HAP-1 (cell line): ENCODE measurements around the gene RBM19.

Experiments
- DNase-seq, 2 experiments: peaks; one replicate each; pipeline ENCODE4 v3.0.0-alpha.2; 2016 to 2020; ENCODE audit warnings: low spot score in 2 of 2
- H3K27me3 ChIP-seq: fragments of 250-450 bp; sonication (Bioruptor Pico); 2 replicates; pipeline ENCODE4 v1.5.1; 2020; ENCODE audit warnings: low read depth, mild to moderate bottlenecking, moderate library complexity
- H3K36me3 ChIP-seq: fragments of 250-450 bp; sonication (Bioruptor Pico); replicated peaks from 2 replicates; pipeline ENCODE4 v1.5.1; 2020; ENCODE audit warnings: mild to moderate bottlenecking
- H3K4me1 ChIP-seq: fragments of 250-450 bp; sonication (Bioruptor Pico); 2 replicates; pipeline ENCODE4 v1.5.1; 2020; ENCODE audit warnings: mild to moderate bottlenecking
- H3K4me3 ChIP-seq: fragments of 250-450 bp; sonication (Bioruptor Pico); 2 replicates; pipeline ENCODE4 v1.5.1; 2020; ENCODE audit warnings: mild to moderate bottlenecking, moderate library complexity
- H3K9me3 ChIP-seq: fragments of 250-450 bp; sonication (Bioruptor Pico); 2 replicates; pipeline ENCODE4 v1.5.1; 2020; ENCODE audit warnings: mild to moderate bottlenecking, moderate library complexity
- in situ Hi-C: fragments of 300-500 bp; cut with MboI; formaldehyde crosslinking; loops from 3 replicates; pipeline ENCODE4 v1.14.3; 2020; ENCODE audit warnings: low sequenced_read_pairs, inconsistent platforms, mixed read lengths

The RBM19 gene

DNA sequence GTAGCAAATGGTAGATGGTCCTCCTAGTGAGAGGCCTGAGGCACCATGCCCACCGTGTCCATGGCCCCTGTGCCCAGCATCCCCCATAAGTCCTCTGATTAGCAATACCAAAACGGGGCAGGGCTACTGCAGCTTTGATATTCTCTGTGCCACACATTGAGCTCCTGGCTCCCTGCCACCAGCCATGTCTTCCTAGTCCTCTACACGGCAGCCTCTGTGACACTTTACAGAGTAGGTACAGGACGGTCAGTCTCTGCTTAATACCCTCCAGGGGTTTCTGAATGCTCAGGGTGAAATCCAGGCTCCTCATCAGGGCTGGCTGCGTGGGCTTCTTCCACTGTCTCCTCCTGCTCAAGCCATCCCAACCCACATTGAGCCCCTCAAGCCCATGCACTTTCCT, 8.0 kb downstream of the RBM19 start:
- no peak for DNase-seq
- in situ Hi-C loops = no loop called here
- no peaks in the 10 kb centered on the region for H3K4me1 ChIP-seq
- no peaks in the 10 kb centered on the region for H3K9me3 ChIP-seq
- no peak overlapping the region for H3K4me3 ChIP-seq
- H3K27me3 ChIP-seq = no peaks in the 10 kb centered on the region
- peaks cover 50% of the 10 kb centered on the region for H3K36me3 ChIP-seq

DNA sequence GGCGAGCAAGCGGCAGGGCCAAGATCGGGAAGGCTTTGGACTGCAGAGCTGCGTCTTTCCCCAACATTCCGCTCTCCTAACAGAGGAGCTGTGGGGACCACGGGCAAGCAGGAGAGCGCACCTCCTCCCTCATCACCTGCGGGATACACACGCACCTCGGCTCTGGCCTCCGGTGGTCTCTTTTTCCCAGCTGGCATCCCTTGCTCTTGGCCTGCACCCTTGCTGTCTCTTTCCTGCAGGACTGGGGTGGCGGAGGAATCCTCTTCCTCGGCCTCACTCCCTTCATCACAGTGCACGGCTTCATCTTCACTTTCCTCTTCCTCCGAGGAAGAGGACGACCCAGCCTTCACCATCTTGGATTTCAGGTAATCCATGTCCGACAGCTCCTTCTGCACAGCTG, 8.5 kb downstream of the RBM19 start:
- peaks cover 53% of the 10 kb centered on the region for H3K36me3 ChIP-seq
- DNase-seq = no peak
- no peak overlapping the region for H3K4me3 ChIP-seq
- H3K4me1 ChIP-seq = no peaks in the 10 kb centered on the region
- in situ Hi-C loops = no loop called here
- no peaks in the 10 kb centered on the region for H3K27me3 ChIP-seq
- no peaks in the 10 kb centered on the region for H3K9me3 ChIP-seq

DNA sequence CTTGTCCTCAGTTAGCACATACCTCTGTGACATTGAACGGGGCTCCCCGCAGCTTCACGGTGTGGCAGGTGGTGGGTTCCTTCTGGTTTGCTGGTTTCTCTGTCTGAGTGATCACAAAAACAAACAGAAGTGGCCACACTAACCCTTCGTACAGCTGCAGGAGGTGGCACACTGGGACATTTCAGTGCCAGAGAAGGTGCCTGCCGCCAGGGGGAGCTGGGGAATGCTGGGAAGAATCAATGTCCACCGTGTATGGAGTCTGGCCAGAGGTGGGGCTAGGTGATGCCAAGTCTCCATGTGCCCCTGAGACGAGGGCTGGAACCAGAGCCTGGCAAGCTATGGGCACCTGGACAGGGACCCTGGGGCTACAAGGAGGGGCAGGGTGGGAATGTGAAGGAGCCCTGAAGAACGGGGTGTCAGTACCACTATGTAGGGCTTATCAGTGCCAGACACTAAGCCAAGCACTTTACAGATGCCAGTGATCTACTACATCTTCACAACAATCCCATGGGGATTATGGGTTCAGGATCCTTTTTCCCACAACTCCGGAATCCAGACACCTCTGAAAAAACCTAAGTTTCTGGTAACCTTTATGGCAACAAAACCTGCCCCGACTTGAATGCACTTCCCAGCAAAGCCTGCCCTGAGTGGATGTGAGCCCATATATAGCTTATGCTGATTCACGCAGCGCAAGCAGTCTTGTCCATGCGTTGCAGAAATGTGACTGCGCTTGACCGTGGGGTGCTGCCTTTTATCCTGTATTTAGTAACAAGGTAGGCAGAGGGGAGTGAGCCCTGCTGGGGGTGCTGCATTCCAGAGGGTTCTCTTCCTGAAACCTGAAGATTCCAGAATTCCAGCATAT, 10.8 kb downstream of the RBM19 start:
- no peaks in the 10 kb centered on the region for H3K27me3 ChIP-seq
- no peaks in the 10 kb centered on the region for H3K4me1 ChIP-seq
- no peak overlapping the region for H3K4me3 ChIP-seq
- DNase-seq = peak in 1 of 2 experiments; percentile 71
- in situ Hi-C loops = no loop called here
- no peaks in the 10 kb centered on the region for H3K9me3 ChIP-seq
- peaks cover 38% of the 10 kb centered on the region for H3K36me3 ChIP-seq

DNA sequence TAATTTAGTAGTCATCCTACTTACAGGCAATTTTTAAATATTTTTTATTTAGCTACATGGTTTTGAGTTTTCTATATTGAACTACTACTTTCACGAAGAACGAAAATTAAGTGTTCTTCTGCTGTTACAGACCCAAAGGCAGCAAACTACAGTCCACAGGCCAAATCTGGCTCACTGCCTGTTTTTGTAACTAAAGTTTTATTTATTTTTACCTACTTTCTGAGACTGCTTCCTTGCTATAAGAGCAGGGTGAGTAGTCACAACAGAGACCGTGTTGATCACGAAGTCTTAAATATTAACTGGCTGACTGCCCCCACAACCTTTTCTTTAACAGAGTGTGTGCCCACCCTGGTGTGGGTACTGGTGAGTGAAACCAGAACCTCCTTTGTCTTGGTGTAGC, 11.6 kb downstream of the RBM19 start:
- in situ Hi-C loops = no loop called here
- H3K9me3 ChIP-seq = no peaks in the 10 kb centered on the region
- H3K27me3 ChIP-seq = no peaks in the 10 kb centered on the region
- no peak for DNase-seq
- no peak overlapping the region for H3K4me3 ChIP-seq
- H3K36me3 ChIP-seq = peaks cover 31% of the 10 kb centered on the region
- H3K4me1 ChIP-seq = no peaks in the 10 kb centered on the region

DNA sequence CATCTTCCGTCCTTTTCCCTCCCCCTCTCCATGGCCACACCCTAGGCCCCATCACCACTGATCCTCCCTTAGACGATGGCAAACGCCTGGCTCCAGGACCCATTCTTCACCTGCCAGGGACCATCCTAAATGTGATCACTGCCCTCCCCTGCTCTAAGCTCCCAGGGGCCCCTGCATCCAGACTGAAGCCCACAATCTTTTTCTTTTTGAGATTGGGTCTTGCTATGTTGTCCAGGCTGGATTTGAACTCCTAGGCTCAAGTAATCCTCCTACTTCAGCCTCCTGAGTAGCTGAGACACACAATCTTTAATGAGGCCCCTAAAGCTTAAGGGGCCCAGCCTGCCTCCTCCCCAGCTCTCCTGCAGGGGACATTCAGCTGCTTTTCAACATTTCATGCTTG, 15.3 kb downstream of the RBM19 start:
- Histone ChIP-seq H3K9me3 (no peaks in the 10 kb centered on the region), H3K27me3 (no peaks in the 10 kb centered on the region), H3K36me3 (peaks cover 39% of the 10 kb centered on the region), H3K4me1 (no peaks in the 10 kb centered on the region), H3K4me3 (no peak overlapping the region)
- in situ Hi-C loops = no loop called here
- DNase-seq = no peak

DNA sequence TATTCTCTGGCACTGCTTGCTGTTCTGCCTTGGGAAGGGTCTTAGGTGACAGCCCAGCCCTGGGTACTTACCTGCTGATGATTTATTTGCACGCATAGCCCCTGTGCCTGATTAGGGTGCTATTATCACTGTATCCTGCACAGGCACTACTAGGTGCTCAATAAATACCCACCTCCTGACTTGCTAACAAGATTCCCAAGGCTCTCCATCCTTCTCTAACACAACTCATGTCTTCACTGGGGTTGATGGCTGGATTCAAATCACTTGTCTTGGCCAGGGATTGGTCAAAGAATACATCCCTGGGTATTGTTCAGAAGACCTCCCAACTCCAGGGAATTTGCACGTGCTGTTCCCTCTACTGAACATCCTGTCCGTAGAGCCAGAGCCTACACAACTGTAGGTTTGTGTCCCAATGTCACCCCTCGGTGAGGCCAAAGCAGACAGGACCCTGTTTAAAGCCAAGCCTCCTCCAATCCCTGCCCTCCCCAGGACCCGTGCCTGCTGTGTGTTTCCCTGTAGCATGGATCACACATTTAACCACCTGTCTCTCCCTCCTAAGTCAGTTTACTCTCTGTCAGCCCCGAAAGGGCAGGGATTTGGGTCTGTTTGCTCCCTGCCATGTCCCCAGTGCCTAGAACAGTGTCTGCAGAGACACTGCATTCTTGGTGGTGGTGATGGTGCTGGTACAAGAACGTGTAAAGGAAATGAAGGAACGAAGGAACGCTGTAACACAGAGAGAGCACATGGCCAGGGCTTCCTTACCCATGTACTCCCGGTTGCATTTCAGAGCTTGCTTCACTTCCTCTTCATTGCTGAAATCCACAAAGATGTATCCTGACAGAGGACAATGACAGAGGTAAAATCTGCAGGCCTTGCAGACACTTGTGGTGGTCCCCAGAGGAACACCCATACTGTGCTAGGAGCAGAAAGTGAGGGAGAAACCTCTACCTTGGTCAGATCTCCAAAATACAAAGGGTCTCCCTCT, 16.5 kb downstream of the RBM19 start:
- DNase-seq = no peak
- Histone ChIP-seq H3K9me3 (no peaks in the 10 kb centered on the region), H3K4me3 (no peak overlapping the region), H3K36me3 (peaks cover 40% of the 10 kb centered on the region), H3K27me3 (no peaks in the 10 kb centered on the region), H3K4me1 (no peaks in the 10 kb centered on the region)
- in situ Hi-C loops = no loop called here

DNA sequence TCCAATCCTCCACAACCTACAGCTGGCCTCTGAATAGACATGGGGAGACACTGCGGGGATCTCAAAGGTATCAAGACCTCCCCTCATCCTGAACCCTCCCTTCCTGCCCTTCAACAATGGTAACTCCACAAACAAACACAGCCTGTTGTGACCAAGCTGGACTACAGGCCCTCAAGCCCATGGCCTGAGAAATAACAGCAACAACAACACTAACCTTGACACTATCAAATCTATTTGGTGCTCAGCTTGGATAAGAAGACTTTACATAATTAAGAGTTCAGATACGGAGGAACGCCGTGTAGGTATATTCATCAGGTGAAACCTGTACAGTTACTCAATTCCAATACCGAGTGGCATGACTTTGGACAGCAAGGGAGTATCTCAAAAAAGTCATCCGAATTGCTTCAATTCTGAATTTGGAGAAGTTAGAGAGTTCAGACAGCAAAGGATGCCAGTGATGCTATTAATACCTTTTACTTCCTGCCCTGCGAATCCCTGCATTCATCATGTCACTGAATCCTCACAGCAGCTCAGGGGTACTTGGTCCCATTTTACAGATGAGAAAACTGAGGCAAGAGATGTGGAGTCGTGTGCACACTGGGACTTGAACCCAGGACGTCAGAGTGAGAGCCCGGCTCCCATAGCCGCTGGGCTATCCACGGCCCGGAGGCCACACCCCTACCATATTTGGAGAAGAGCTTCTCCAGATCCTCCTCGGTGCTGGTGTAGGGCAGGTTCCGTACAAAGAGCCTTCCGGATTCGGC, 17.8 kb downstream of the RBM19 start:
- no peak for DNase-seq
- H3K27me3 ChIP-seq = no peaks in the 10 kb centered on the region
- in situ Hi-C loops = no loop called here
- no peaks in the 10 kb centered on the region for H3K9me3 ChIP-seq
- H3K36me3 ChIP-seq = peaks cover 38% of the 10 kb centered on the region
- no peak overlapping the region for H3K4me3 ChIP-seq
- no peaks in the 10 kb centered on the region for H3K4me1 ChIP-seq

DNA sequence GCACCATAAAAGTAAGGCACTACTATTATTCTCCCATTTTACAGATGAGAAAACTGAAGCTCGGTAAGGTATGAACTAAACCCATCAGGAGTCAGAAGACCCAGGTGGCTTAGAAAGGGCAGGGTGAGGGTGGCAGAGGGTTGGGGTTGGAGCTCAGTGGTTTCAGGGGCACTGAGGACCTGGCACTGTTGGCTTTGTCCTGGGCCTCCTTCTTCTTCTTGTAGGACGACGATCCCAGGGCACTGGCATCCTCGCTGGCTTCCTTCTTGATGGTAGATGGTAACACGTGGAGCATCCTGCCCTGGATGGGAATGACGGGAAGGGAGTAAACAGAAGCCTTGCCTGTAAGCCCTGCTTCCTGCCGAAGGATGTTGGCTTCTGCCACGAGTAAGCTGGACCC, 19.9 kb downstream of the RBM19 start:
- no peak overlapping the region for H3K4me3 ChIP-seq
- peaks cover 40% of the 10 kb centered on the region for H3K36me3 ChIP-seq
- no peaks in the 10 kb centered on the region for H3K27me3 ChIP-seq
- DNase-seq = no peak
- in situ Hi-C loops = no loop called here
- no peaks in the 10 kb centered on the region for H3K4me1 ChIP-seq
- no peaks in the 10 kb centered on the region for H3K9me3 ChIP-seq

DNA sequence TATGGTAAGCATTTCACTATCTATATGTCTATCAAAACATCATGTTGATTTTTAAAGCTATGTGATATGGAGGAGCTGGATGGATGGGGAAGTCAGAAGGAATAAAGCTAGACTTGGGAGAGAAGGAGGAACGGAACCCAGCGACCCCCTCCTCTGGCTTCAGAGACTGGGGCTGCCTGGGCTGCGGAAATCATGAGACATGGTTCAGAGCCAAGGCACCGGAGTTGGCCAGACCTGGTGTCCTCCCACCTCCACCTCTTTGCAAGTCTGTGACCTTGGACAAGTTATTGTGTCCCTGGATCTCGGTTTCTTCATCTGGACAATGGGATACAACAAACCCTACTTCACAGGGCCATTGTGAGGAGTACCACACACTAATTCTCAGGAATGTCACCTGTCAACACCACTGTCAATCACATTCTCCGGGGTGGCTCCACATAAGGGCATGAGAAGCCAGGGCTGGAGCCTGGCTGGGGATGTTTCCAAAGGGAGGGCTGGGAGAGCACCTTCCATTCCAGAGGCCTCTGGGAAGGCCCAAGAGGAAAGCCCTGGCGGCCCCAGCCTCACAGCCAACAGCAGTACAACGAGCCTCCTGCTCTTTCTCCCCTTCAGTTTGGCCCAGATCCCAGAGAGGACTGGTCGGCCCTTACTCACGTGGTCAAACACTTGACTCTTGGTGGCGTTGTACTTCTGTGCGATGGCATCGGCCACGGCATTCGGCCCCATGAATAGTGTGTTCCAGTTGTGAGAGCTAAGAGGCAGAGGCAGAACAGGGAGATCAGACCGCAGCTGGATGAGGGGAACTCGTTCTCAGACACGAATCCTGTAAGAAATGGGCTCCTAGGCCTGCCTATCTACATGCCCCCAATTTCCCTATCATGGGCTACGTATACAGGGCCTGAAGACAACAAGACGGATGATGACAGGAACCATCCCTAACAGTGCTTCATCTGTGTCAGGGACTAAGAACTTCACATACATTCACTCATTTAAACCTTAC, 20.7 kb downstream of the RBM19 start:
- in situ Hi-C loops = no loop called here
- Histone ChIP-seq H3K4me3 (no peak overlapping the region), H3K27me3 (no peaks in the 10 kb centered on the region), H3K9me3 (no peaks in the 10 kb centered on the region), H3K4me1 (no peaks in the 10 kb centered on the region), H3K36me3 (peaks cover 40% of the 10 kb centered on the region)
- DNase-seq = no peak

DNA sequence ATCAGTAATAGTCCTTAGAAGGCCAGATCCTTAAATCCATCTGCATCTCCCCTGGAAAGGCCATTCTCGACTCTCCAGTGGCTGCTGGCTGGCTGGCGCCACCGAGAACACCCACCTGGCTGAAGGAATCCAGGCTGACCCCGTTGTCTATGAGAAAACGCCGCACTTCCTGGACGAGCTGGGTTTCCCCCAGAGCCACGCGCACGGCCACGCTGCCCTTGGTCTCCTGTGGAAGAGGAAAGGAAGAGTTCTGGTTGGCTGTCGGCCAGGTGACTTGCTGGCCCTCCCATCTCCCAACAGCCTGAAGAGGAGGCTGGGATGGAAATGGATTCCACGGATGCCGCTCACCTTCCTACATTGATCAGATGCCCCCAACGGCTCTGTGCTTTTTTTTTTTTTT, 23.9 kb downstream of the RBM19 start:
- Histone ChIP-seq H3K27me3 (no peaks in the 10 kb centered on the region), H3K9me3 (no peaks in the 10 kb centered on the region), H3K4me3 (no peak overlapping the region), H3K4me1 (no peaks in the 10 kb centered on the region), H3K36me3 (peaks cover 35% of the 10 kb centered on the region)
- no peak for DNase-seq
- in situ Hi-C loops = no loop called here

DNA sequence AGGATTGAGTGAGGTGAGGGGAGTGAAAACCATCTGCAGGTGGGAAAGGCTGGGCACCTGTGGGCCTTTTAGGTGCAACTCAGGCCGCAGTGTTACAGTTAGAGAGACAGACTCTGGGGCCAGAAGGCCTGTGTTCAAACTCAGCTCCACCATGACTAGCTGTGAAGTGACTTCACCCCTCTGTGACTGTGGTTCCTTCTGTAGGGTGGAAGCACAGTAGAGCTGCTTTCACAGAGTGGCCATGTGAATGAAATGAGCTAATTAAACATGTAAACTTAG, 25.0 kb downstream of the RBM19 start:
- Histone ChIP-seq H3K9me3 (no peaks in the 10 kb centered on the region), H3K36me3 (peaks cover 31% of the 10 kb centered on the region), H3K27me3 (no peaks in the 10 kb centered on the region), H3K4me1 (no peaks in the 10 kb centered on the region), H3K4me3 (no peak overlapping the region)
- in situ Hi-C loops = no loop called here
- DNase-seq = no peak

DNA sequence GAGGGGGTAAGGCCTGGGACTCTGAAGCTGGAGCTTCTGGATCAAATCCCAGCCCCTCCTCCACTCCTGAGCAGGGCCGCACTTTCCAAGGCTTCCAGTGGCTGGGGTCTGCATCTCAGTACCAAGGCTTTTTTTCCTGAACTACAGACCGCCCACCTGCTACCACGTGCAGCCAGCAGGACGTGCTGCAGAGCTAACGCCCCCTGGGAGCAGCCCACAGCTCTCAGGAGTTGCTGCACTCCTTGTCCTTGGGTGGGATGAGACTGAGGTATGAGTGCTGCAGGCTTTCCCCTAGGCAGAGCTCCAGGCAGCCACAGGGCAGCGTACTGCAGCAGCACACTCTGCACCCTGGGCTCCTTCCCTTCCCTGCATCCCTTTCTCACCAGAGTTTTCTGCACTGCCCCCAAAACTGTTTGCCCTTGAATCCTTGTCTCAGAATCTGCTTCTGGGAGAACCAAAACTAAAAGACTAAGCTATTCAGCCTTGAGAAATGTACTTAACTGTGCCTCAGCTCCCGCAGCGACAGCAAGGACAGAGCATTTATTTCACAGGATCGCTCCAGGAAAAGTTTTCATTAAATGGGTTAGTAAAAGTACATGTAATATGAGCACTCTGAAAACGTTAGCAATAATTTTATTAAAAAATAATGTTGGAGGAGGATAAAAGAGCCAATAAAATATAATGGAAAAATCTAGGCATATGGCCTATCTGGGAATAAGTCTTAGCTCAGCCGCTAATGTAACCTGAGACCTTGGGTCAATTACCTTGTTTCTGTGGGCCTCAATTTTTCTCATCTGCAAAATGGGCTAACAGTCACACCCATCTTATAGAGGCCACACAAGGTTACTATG, 25.5 kb downstream of the RBM19 start:
- Histone ChIP-seq H3K9me3 (no peaks in the 10 kb centered on the region), H3K27me3 (no peaks in the 10 kb centered on the region), H3K4me1 (no peaks in the 10 kb centered on the region), H3K36me3 (peaks cover 26% of the 10 kb centered on the region), H3K4me3 (no peak overlapping the region)
- in situ Hi-C loops = no loop called here
- DNase-seq = no peak
